OCI-LY3 (cell line): ENCODE data around the gene RFTN1.

Experiments used
- CTCF ChIP-seq: fragments of 200-600, 300-600 bp; sonication (generic); IDR thresholded peaks from 2 replicates; pipeline ENCODE4 v1.5.1; 2014; ENCODE audit warnings: antibody characterized with exemption, low read length, low read depth
- EZH2phosphoT487 ChIP-seq: fragments of 200-600 bp; shearing (Covaris generic); IDR thresholded peaks from 2 replicates; pipeline ENCODE4 v1.6.1; 2018; ENCODE audit warnings: antibody characterized with exemption, mixed run types, low read depth

- no peak for TF ChIP-seq CTCF
- no peak for TF ChIP-seq EZH2phosphoT487
Observed at GRCh38 chr3:16498130-16498890, 15.2 kb downstream of the RFTN1 start.
